NCI-H345 treated with DMSO at 0.1 percent for 48 hours (cell line): ENCODE data around the gene PHLPP1.
A peak's percentile ranks its signal among the peaks of the same experiment; 100 is the strongest.

Source experiments
- DNase-seq: peaks from one replicate; lab custom pipeline; 2025; ENCODE audit not compliant: unreplicated experiment; lab: John Stamatoyannopoulos, UW

Gene PHLPP1

GRCh38 chr18:62933261-62933887, 218.0 kb downstream of the PHLPP1 start:
- DNase-seq = no peak

- no peak for DNase-seq
These were observed 220.7 kb downstream of the PHLPP1 start for GRCh38 chr18:62935994-62936393.

- DNase-seq = no peak
These were observed 221.7 kb downstream of the PHLPP1 start for GRCh38 chr18:62937065-62937464.

- no peak for DNase-seq
These were observed 222.7 kb downstream of the PHLPP1 start for GRCh38 chr18:62938006-62938405.

GRCh38 chr18:62938487-62938886, 223.1 kb downstream of the PHLPP1 start:
- DNase-seq = no peak

GRCh38 chr18:62939433-62939832, 224.1 kb downstream of the PHLPP1 start:
- DNase-seq = no peak

- no peak for DNase-seq
These were observed 224.6 kb downstream of the PHLPP1 start for GRCh38 chr18:62939926-62940325.

GRCh38 chr18:62942578-62942977, 227.2 kb downstream of the PHLPP1 start:
- no peak for DNase-seq

- DNase-seq = no peak
These were observed 229.1 kb downstream of the PHLPP1 start for GRCh38 chr18:62944454-62944853.

GRCh38 chr18:62948788-62949187, 233.4 kb downstream of the PHLPP1 start:
- DNase-seq = no peak

- DNase-seq = no peak
These were observed 234.9 kb downstream of the PHLPP1 start for GRCh38 chr18:62950246-62950645.

- no peak for DNase-seq
These were observed 237.5 kb downstream of the PHLPP1 start for GRCh38 chr18:62952807-62953206.

- DNase-seq = no peak
These were observed 238.3 kb downstream of the PHLPP1 start for GRCh38 chr18:62953663-62954062.

GRCh38 chr18:62954366-62954765, 239.0 kb downstream of the PHLPP1 start:
- DNase-seq = peak; percentile 23

- DNase-seq = no peak
These were observed 242.6 kb downstream of the PHLPP1 start for GRCh38 chr18:62957885-62958472.

GRCh38 chr18:62959481-62959880, 244.1 kb downstream of the PHLPP1 start:
- no peak for DNase-seq

- peak; percentile 9 for DNase-seq
These were observed 248.2 kb downstream of the PHLPP1 start for GRCh38 chr18:62963507-62963906.

GRCh38 chr18:62964432-62964831, 249.1 kb downstream of the PHLPP1 start:
- DNase-seq = no peak

GRCh38 chr18:62967089-62967488, 251.7 kb downstream of the PHLPP1 start:
- no peak for DNase-seq

GRCh38 chr18:62973689-62974088, 258.3 kb downstream of the PHLPP1 start:
- DNase-seq = no peak

- DNase-seq = no peak
These were observed 259.0 kb downstream of the PHLPP1 start for GRCh38 chr18:62974388-62974787.

GRCh38 chr18:62974928-62975675, 259.8 kb downstream of the PHLPP1 start:
- DNase-seq = no peak
